ENCODE data around the gene WNT2.

GRCh38 chr7:117324960-117325359 is 2.1 kb upstream of the WNT2 start:
- no peak for TF ChIP-seq POLR2A (IDR thresholded peaks at IDR 0.05)
- TF ChIP-seq, protein P1, sequence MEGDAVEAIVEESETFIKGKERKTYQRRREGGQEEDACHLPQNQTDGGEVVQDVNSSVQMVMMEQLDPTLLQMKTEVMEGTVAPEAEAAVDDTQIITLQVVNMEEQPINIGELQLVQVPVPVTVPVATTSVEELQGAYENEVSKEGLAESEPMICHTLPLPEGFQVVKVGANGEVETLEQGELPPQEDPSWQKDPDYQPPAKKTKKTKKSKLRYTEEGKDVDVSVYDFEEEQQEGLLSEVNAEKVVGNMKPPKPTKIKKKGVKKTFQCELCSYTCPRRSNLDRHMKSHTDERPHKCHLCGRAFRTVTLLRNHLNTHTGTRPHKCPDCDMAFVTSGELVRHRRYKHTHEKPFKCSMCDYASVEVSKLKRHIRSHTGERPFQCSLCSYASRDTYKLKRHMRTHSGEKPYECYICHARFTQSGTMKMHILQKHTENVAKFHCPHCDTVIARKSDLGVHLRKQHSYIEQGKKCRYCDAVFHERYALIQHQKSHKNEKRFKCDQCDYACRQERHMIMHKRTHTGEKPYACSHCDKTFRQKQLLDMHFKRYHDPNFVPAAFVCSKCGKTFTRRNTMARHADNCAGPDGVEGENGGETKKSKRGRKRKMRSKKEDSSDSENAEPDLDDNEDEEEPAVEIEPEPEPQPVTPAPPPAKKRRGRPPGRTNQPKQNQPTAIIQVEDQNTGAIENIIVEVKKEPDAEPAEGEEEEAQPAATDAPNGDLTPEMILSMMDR (IDR thresholded peaks at IDR 0.05), result no peak

Measured in body of pancreas (tissue), 4 donors.